ENCODE measurements around the gene CD82.

DNA sequence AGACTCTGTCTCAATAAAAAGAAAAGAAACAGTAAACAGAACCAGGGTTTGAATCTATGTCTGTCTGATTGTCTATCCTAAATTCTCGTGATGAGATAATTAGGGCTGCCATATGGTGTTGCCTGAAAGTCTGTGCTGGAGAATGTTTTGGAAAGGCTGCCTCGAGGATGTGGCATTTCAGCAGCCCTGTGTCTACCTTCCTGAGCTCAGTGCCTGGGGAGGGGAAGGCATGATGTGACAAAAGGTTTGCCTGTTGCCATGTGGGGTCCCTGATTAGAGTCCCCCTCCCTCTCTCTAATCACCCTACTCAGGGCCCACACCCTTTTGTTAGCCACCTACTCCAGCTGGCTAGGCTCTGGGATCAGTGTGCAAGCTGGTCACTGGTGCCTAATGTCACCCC, 15.2 kb downstream of the CD82 start:
- TF ChIP-seq CTCF (IDR thresholded peaks at IDR 0.05) = no peak
- TF ChIP-seq POLR2A (IDR thresholded peaks at IDR 0.05) = no peak
